K562 (cell line): Measurements from ENCODE around the gene MSL3. TPM values are rescaled to one million over a fixed set of nuclear protein-coding genes. Genes with fewer than 3 reads are reported as not detected.
A peak's percentile ranks its signal among the peaks of the same experiment; 100 is the strongest.

Experiments
- ARID2 ChIP-seq: fragments of 450-650 bp; IDR thresholded peaks from 2 replicates; pipeline ENCODE4 v1.6.1; 2017; ENCODE audit warnings: antibody characterized with exemption, mild to moderate bottlenecking
- ATF1 ChIP-seq, 2 experiments: fragments of 450-650 bp in 1 of 2; IDR thresholded peaks; 2 replicates each; pipeline ENCODE4 v1.6.1; 2016; ENCODE audit warnings: missing compliant biosample characterization in 1 of 2, missing genetic modification characterization in 1 of 2
- BCLAF1 ChIP-seq, 2 experiments: fragments of 450-650 bp in 1 of 2; IDR thresholded peaks; 2 replicates each; pipeline ENCODE4 v1.6.1; 2011 to 2017; ENCODE audit warnings: low read depth in 2 of 2, antibody characterized with exemption in 1 of 2, borderline replicate concordance in 1 of 2, low read length in 1 of 2, mild to moderate bottlenecking in 1 of 2, mixed read lengths in 1 of 2; ENCODE audit not compliant: control insufficient read depth in 1 of 2
- ESRRA ChIP-seq: fragments of 450-650 bp; IDR thresholded peaks from 2 replicates; pipeline ENCODE4 v1.6.1; 2014; ENCODE audit warnings: low read depth, mild to moderate bottlenecking, moderate library complexity, borderline replicate concordance
- PATZ1 ChIP-seq: fragments of 250-450 bp; sonication (Bioruptor Pico); IDR thresholded peaks from 2 replicates; pipeline ENCODE4 v1.5.0; 2020; ENCODE audit warnings: mild to moderate bottlenecking, borderline replicate concordance
- SP2 ChIP-seq: IDR thresholded peaks from 2 replicates; pipeline ENCODE4 v1.6.1; 2011; ENCODE audit warnings: mild to moderate bottlenecking, low read depth, low read length, moderate library complexity; ENCODE audit not compliant: poor library complexity, severe bottlenecking; ENCODE audit errors: extremely low read depth
- TCFL5 ChIP-seq: fragments of 250-450 bp; sonication (Bioruptor Pico); conservative IDR thresholded peaks from 2 replicates; pipeline ENCODE4 v1.6.1; 2021; ENCODE audit warnings: mild to moderate bottlenecking, moderate library complexity, matching md5 sums
- TOE1 ChIP-seq, 2 experiments: fragments of 450-650 bp in 1 of 2; sonication (generic) in 1 of 2; formaldehyde crosslinking in 1 of 2; IDR thresholded peaks; 2 replicates each; pipeline versions ENCODE4 v1.7.1 to v1.8.0; 2016 to 2022; ENCODE audit warnings: borderline replicate concordance in 2 of 2, mild to moderate bottlenecking in 2 of 2, antibody characterized with exemption in 1 of 2, inconsistent platforms in 1 of 2, low read depth in 1 of 2, missing genetic modification reagents in 1 of 2, moderate library complexity in 1 of 2
- ZHX1 ChIP-seq: fragments of 150-350 bp; conservative IDR thresholded peaks from 2 replicates; pipeline ENCODE4 v1.6.1; 2014; ENCODE audit warnings: low read length
- ZNF143 ChIP-seq: sonication (generic); formaldehyde crosslinking; IDR thresholded peaks from 2 replicates; pipeline ENCODE4 v1.9.0; 2022; ENCODE audit warnings: mild to moderate bottlenecking, missing genetic modification reagents
- ZNF3 ChIP-seq: fragments of 250-450 bp; sonication (Bioruptor Pico); IDR thresholded peaks from 2 replicates; pipeline ENCODE4 v1.5.0; 2021; ENCODE audit warnings: mild to moderate bottlenecking, moderate library complexity
- ZNF584 ChIP-seq: fragments of 200-800 bp; sonication (Bioruptor generic); IDR thresholded peaks from 2 replicates; pipeline ENCODE4 v1.6.1; 2016; ENCODE audit warnings: low read depth, mild to moderate bottlenecking, missing genetic modification characterization, missing compliant biosample characterization
- ZNF740 ChIP-seq, 3 experiments: fragments of 200-800 bp in 1 of 3; sonication (Bioruptor generic) in 1 of 3; sonication (generic) in 1 of 3; formaldehyde crosslinking in 1 of 3; IDR thresholded peaks; 2 replicates each; pipeline versions ENCODE4 v1.6.1 to v1.8.0; 2016 to 2022; ENCODE audit warnings: mild to moderate bottlenecking in 2 of 3, missing compliant biosample characterization in 2 of 3, missing genetic modification characterization in 2 of 3, missing genetic modification reagents in 1 of 3
- ZNF79 ChIP-seq: fragments of 250-450 bp; sonication (Bioruptor Pico); IDR thresholded peaks from 2 replicates; pipeline ENCODE4 v1.4.0; 2020; ENCODE audit warnings: low read depth, mild to moderate bottlenecking, moderate library complexity
- polyA plus RNA-seq, 8 experiments: library from polyadenylated mRNA; depleted of rRNA in 4 of 8; stranded (reverse) in 5 of 8; unstranded in 3 of 8; fragments of >200 nt; fragmentation: Nextera tagmentation in 2 of 8; fragmentation: Illumina TruSeq in 1 of 8; extraction: Ambion mirVana in 2 of 8; extraction: Trizol in 1 of 8; gene quantifications; 2 replicates each; pipeline versions ENCODE4 v1.2.1 to v1.2.3, GENCODE V29; 2011 to 2014; ENCODE audit warnings: inconsistent platforms in 1 of 8, missing spikeins in 1 of 8
- total RNA-seq, 7 experiments: library from RNA; depleted of rRNA in 6 of 7; stranded (reverse); fragments of >200 nt in 6 of 7; fragmentation: Illumina TruSeq in 2 of 7; extraction: Trizol in 2 of 7; gene quantifications; 2 replicates each; pipeline versions ENCODE4 v1.2.1 to v1.2.3, GENCODE V29; 2011 to 2021; ENCODE audit warnings: low replicate concordance in 1 of 7

MSL3 gene
- total and polyA plus RNA-seq, 9 of the 15 experiments (the other 6 are each of a cell fraction or from before 2014, with no cell fraction given), result 21.3 to 39.9 (median 27.1) TPM

- TF ChIP-seq BCLAF1 (IDR thresholded peaks at IDR 0.05; ENCODE audit: borderline replicate concordance in 1 of 2, control insufficient read depth in 1 of 2, low read depth in 2 of 2, low read length in 1 of 2), result no peak
- no peak for TF ChIP-seq ZNF740 (CRISPR knock-in tag; IDR thresholded peaks at IDR 0.05)
- TF ChIP-seq ZNF740 (tag; IDR thresholded peaks at IDR 0.05), result no peak
- no peak for TF ChIP-seq ZHX1
- no peak for TF ChIP-seq TOE1 (IDR thresholded peaks at IDR 0.05; ENCODE audit: borderline replicate concordance)
- no peak for TF ChIP-seq TOE1 (CRISPR knock-in tag; IDR thresholded peaks at IDR 0.05; ENCODE audit: borderline replicate concordance, low read depth)
- no peak for TF ChIP-seq ARID2
- TF ChIP-seq PATZ1 (CRISPR knock-in tag), result no peak
- TF ChIP-seq ZNF584 (CRISPR knock-in tag), result no peak
- no peak for TF ChIP-seq ZNF79
- TF ChIP-seq TCFL5 (CRISPR knock-in tag), result no peak
- TF ChIP-seq ZNF3 (CRISPR knock-in tag), result no peak
- TF ChIP-seq ATF1 (CRISPR knock-in tag; IDR thresholded peaks at IDR 0.05), result no peak
- peak; percentile 62; the same call in 1 of the 2 replicates for TF ChIP-seq ATF1 (tag; IDR thresholded peaks at IDR 0.05)
- TF ChIP-seq ZNF143 (CRISPR knock-in tag), result peak; percentile 81
- no peak for TF ChIP-seq ESRRA
- TF ChIP-seq SP2, result peak; percentile 53
Observed at GRCh38 chrX:11759461-11760311, 1.6 kb downstream of the MSL3 start (continued).
